HPDE6-E6E7 (cell line): ENCODE data around the gene SLC6A16.
"Not testable (repeated sequence)": the region's sequence is repeated elsewhere in the genome, so short reads cannot be mapped to it uniquely, and the experiment has no call there.

Experiments
- DNase-seq: peaks from one replicate; pipeline ENCODE4 v3.0.0; 2011; ENCODE audit warnings: missing footprints; ENCODE audit errors: extremely low spot score

Gene SLC6A16

DNA sequence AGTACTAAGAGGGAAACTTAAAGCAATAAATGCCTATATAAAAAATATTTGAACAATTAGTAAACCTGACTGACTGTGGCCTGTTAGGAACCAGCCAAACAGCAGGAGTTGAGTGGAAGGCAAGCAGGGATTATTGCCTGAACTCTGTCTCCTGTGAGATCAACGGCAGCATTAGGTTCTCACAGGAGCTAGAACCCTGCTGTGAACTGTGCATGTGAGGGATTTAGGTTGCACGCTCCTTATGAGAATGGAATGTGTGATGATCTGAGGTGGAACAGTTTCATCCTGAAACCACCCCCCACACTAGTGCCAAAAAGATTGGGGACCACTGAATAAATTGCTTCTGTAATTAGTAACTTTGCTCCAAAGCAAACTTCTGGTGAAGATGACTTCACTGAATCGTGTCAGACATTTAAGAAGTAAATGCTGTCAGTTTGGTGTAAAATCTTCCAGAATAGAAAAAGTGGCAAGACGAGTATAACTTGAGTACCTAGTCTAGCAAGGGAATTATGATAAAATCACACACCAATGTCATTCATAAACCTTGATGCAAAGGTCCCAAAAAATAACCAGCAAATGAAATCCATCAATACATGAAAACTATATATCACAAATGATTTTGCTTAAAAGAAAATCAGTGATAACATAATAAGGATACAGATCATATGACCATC lies 53.8 kb downstream of the SLC6A16 start:
- DNase-seq = no peak

DNA sequence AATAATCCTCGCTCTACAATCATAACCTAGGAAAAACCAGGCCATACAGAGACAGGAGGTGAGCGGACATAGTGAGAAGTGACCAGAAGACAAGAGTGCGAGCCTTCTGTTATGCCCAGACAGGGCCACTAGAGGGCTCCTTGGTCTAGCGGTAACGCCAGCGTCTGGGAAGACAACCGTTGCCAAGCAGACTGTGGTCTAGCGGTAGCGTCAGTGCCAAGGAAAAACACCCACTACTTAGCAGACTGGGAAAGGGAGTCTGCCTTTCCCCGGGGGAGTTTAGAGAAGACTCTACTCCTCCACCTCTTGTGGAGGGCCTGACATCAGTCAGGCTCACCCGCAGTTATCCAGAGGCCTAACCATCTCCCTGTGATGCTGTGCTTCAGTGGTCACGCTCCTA lies 58.6 kb downstream of the SLC6A16 start:
- not testable (repeated sequence) for DNase-seq

GRCh38 chr19:49264258-49264657 lies 60.7 kb downstream of the SLC6A16 start:
- DNase-seq = no peak

DNA sequence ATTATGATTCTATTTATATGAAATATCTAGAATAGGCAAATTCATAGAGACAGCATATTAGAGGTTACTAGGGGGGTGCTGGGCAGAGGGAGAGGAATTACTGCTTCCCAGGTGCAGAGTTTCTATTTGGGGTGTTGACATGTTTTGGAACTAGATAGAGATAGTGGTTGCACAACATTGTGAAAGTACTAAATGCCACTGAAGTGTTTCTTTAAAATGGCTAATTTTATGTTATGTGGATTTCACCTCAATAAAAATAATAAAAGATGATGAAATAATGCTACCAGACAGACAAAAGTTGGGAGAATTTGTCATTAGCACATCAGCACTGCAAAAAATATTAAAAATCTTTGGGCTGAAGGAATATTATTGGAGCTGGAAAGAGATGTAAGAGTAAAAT lies 63.4 kb downstream of the SLC6A16 start:
- no peak for DNase-seq

DNA sequence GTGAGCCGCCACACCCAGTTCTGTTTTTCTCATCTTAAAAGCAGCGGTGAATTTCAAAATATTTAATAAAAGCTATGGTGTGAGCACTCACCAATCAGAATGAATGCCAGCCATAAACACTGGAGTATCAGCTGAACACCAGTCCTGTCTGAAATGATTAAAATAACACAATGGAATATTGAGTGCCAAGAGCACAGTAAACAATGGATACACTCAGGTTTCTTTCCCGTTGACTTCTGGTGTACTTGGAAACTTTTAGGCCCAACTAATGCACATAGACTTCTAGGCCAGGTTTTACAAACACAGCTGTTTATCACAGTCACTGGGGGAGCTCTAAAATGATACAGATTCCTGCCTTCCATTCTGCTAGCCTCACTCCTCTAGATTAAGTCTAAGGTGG lies 68.3 kb downstream of the SLC6A16 start:
- no peak for DNase-seq

- DNase-seq = no peak
These were observed 69.3 kb downstream of the SLC6A16 start for GRCh38 chr19:49255674-49256073.

DNA sequence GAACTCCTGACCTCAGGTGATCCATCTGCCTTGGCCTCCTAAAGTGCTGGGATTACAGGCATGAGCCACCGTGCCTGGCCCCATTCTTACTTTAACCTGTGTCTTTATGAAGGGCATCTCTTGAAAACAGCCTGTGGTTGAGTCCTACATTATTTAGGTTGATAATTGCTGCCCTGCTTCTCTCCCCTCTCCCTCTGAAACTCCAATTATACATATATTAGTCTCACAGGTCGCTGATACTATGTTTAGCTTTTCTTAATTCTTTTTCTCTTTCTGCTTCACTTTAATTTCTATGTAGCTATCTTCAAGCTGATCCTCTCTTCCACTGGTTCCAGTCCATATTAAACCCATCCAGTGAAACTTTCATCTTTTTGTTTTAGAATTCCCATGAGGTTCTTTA lies 75.1 kb downstream of the SLC6A16 start:
- DNase-seq = no peak

DNA sequence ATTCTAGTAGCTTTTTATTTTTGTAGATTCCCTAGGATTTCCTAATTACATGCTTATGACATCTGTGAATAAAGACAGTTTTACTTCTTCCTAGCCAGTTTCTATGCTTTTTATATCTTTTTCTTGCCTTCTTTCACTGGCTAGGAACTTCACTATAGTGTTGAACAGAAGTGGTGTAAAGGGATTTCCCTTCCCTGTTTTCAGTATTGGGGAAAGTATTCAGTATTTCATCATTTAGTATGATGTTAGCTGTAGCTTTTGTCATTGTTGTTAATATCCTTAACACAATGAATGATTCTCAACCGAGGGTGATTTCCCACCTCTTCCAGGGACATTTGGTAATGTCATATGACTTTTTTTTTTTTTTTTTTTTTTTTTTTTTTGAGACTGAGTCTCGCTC lies 77.3 kb downstream of the SLC6A16 start:
- no peak for DNase-seq

- no peak for DNase-seq
These were observed 80.7 kb downstream of the SLC6A16 start for GRCh38 chr19:49244256-49244655.

DNA sequence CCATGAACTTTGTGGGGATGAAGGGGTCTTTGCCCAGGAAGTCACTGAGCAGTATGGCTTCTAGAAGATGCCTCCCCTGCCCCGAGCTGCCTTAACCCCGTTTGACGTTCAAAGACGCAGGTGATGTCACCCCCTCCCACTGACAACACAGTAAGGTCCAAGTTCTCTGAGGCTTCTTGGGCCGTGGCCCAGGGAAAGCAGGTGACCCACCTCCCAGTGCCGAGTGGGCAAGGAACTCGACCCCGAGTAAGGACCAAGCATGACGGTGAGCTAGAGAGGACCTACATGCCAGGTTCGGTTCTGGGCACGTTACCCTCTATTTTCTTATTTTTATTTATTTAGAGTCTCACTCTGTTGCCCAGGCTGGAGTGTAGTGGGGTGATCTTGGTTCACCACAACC lies 81.3 kb downstream of the SLC6A16 start:
- no peak for DNase-seq

DNA sequence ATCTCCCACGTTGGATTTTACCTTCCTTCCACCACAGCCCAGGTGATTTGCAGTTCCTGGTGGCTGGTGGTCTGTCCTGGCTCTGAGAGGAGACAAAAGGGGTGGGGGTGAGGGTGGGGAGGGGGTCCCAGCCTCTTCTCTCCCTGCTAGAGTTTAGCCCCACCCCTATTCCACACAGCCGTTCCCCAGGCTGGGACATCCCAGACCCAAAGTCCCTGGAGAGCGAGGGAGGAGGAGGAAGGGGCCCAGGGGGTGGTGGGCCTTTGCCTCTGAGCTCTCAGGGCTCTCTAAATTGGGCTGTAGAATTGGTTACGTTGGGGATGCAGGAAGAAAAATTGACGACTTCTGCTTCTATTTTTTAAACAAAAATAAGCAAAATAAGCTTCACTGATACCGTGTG lies 81.9 kb downstream of the SLC6A16 start:
- no peak for DNase-seq

DNA sequence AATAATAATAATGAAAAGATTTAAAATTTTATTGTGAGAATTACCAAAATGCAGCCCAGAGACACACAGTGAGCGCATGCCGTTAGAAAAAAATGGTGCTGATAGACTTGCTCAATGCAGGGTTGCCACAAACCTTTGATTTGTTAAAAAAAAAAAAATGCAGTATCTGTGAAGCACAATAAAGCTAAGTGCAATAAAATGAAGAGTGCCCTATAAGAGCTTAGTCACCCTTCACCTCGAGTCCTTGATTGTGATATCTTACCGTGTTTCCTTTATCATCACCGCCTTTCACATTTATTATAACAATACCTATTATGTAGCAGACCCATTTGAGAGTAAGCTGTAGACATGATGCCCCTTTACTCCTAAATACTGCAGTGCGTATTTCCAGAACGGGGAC lies 83.2 kb downstream of the SLC6A16 start:
- DNase-seq = no peak
